Measurements from ENCODE around the gene LYPD1. TPM values are rescaled to one million over a fixed set of nuclear protein-coding genes. Genes with fewer than 3 reads are reported as not detected.

The LYPD1 gene
- polyA plus RNA-seq, 1 of the 3 experiments (the other 2 are of a cell fraction) = 5.4 TPM

DNA sequence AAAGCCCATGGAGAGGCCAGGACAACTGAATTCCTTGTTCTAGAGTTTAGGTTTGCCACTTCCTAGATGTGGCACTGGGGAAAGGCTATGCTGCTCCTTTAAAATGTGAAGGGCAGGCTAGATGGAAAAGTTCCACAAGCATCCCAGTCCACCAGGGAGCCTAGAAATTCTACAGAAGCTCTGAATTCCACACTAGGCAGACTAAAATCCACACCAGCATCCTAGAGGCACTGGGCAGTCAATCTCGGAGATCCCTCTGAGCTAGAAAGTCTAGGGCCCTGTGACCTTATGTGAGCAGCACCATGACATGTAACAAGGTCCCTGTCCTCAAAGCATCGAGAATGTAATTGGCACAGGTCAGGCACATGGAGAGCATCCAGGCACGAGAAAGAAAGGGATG, 71.5 kb downstream of the LYPD1 start (continued):
- no peak for TF ChIP-seq CHD2 (IDR thresholded peaks at IDR 0.05; ENCODE audit: low read length, partially characterized antibody)

DNA sequence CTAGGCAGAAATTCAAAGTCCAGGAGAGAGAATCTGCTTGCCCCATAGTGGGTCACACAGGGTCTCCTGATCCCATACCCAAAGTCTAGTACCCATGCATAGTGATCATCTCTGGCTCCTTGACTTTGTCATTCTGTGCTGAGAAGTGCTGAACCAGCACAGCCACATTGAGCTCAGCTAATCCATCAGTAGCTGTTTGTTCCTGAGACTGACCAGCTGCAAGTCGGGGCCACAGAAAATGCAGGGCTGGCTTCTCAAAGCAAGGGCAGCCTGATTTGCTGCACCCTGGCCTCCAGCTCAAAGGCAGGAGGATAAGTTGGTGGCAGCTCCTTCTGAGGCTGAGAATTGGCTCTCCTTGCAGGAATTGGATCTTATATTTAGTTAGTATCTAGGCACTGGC, 72.2 kb downstream of the LYPD1 start:
- Histone ChIP-seq H3F3A (replicated peaks; ENCODE audit: insufficient read depth) (no peaks in the 10 kb centered on the region), H3K9me2 (no peaks in the 10 kb centered on the region), H4K20me1 (ENCODE audit: insufficient read depth) (no peaks in the 10 kb centered on the region), H3K4me2 (no peak overlapping the region), H3K9me3 (no peaks in the 10 kb centered on the region), H2AFZ (ENCODE audit: low read depth) (no peak overlapping the region), H3K79me2 (ENCODE audit: insufficient read depth) (no peaks in the 10 kb centered on the region), H3K36me3 (replicated peaks in 1 of 2; ENCODE audit: control insufficient read depth in 1 of 2, insufficient read depth in 2 of 2, low read length in 1 of 2) (no peaks in the 10 kb centered on the region), H3K4me1 (ENCODE audit: control insufficient read depth in 1 of 2, insufficient read depth in 2 of 2, low read depth in 1 of 2, low read length in 1 of 2) (no peaks in the 10 kb centered on the region), H3K9ac (no peak overlapping the region), H3K27me3 (ENCODE audit: insufficient read depth) (no peaks in the 10 kb centered on the region), H3K27ac (ENCODE audit: low read depth in 2 of 2, low read length in 1 of 2) (no peak overlapping the region), H3K4me3 (ENCODE audit: low read depth in 2 of 2, low read length in 1 of 2) (no peak overlapping the region)
- TF ChIP-seq RAD21 (IDR thresholded peaks at IDR 0.05; ENCODE audit: low read length) = no peak
- TF ChIP-seq NFIC (IDR thresholded peaks at IDR 0.05; ENCODE audit: borderline replicate concordance) = no peak
- TF ChIP-seq, protein P1, sequence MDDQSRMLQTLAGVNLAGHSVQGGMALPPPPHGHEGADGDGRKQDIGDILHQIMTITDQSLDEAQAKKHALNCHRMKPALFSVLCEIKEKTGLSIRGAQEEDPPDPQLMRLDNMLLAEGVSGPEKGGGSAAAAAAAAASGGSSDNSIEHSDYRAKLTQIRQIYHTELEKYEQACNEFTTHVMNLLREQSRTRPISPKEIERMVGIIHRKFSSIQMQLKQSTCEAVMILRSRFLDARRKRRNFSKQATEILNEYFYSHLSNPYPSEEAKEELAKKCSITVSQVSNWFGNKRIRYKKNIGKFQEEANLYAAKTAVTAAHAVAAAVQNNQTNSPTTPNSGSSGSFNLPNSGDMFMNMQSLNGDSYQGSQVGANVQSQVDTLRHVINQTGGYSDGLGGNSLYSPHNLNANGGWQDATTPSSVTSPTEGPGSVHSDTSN (IDR thresholded peaks at IDR 0.05) = no peak
- TF ChIP-seq POLR2AphosphoS5 (IDR thresholded peaks at IDR 0.05; ENCODE audit: low read depth, low read length) = no peak
- TF ChIP-seq ELF1 (IDR thresholded peaks at IDR 0.05) = no peak
- TF ChIP-seq TEAD4 (IDR thresholded peaks at IDR 0.05; ENCODE audit: borderline replicate concordance, insufficient read depth) = no peak
- no peak for TF ChIP-seq EP300 (IDR thresholded peaks at IDR 0.05; ENCODE audit: borderline replicate concordance in 1 of 2, low read depth in 1 of 2, low read length in 1 of 2)
- TF ChIP-seq RXRA (IDR thresholded peaks at IDR 0.05; ENCODE audit: borderline replicate concordance, low read depth) = no peak
- TF ChIP-seq MXI1 (IDR thresholded peaks at IDR 0.05; ENCODE audit: low read depth, low read length) = no peak
- no peak for TF ChIP-seq EZH2phosphoT487 (IDR thresholded peaks at IDR 0.05; ENCODE audit: borderline replicate concordance, low read depth)
- no peak for TF ChIP-seq SIN3A (IDR thresholded peaks at IDR 0.05; ENCODE audit: borderline replicate concordance, low read depth, low read length)
- TF ChIP-seq, protein P2, sequence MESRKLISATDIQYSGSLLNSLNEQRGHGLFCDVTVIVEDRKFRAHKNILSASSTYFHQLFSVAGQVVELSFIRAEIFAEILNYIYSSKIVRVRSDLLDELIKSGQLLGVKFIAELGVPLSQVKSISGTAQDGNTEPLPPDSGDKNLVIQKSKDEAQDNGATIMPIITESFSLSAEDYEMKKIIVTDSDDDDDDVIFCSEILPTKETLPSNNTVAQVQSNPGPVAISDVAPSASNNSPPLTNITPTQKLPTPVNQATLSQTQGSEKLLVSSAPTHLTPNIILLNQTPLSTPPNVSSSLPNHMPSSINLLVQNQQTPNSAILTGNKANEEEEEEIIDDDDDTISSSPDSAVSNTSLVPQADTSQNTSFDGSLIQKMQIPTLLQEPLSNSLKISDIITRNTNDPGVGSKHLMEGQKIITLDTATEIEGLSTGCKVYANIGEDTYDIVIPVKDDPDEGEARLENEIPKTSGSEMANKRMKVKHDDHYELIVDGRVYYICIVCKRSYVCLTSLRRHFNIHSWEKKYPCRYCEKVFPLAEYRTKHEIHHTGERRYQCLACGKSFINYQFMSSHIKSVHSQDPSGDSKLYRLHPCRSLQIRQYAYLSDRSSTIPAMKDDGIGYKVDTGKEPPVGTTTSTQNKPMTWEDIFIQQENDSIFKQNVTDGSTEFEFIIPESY (IDR thresholded peaks at IDR 0.05; ENCODE audit: borderline replicate concordance, low read depth) = no peak
- no peak for TF ChIP-seq NRF1 (IDR thresholded peaks at IDR 0.05; ENCODE audit: low read depth, low read length)
- no peak for TF ChIP-seq YY1 (IDR thresholded peaks at IDR 0.05; ENCODE audit: low read depth)
- no peak for TF ChIP-seq MEF2A (IDR thresholded peaks at IDR 0.05; ENCODE audit: borderline replicate concordance, low read depth)
- no peak for TF ChIP-seq RFX5 (IDR thresholded peaks at IDR 0.05; ENCODE audit: low read length)
- no peak for TF ChIP-seq RCOR1 (IDR thresholded peaks at IDR 0.05; ENCODE audit: low read length)
- no peak for TF ChIP-seq TCF12 (IDR thresholded peaks at IDR 0.05)
- ChIA-PET CTCF (no interaction called here), POLR2A (no interaction called here)
- 0% methylated on average over 1 of the region's 1 CpG for WGBS (ENCODE audit: low lambda C conversion rate)
- no peak for DNase-seq
